Measurements from ENCODE around the gene MRPS16. TPM values are rescaled to one million over a fixed set of nuclear protein-coding genes. Genes with fewer than 3 reads are reported as not detected.
A peak's percentile ranks its signal among the peaks of the same experiment; 100 is the strongest.

The MRPS16 gene
- total RNA-seq, 1 donor from 2014 or later = 78.6 TPM

- H3K27ac Mint-ChIP-seq (ENCODE audit: unreplicated experiment) = no peak overlapping the region
- peaks cover 51% of the 10 kb centered on the region for H3K4me1 Mint-ChIP-seq (ENCODE audit: unreplicated experiment)
- H3K36me3 Mint-ChIP-seq (ENCODE audit: low read depth, unreplicated experiment) = peaks cover 20% of the 10 kb centered on the region
- TF ChIP-seq, protein P1, sequence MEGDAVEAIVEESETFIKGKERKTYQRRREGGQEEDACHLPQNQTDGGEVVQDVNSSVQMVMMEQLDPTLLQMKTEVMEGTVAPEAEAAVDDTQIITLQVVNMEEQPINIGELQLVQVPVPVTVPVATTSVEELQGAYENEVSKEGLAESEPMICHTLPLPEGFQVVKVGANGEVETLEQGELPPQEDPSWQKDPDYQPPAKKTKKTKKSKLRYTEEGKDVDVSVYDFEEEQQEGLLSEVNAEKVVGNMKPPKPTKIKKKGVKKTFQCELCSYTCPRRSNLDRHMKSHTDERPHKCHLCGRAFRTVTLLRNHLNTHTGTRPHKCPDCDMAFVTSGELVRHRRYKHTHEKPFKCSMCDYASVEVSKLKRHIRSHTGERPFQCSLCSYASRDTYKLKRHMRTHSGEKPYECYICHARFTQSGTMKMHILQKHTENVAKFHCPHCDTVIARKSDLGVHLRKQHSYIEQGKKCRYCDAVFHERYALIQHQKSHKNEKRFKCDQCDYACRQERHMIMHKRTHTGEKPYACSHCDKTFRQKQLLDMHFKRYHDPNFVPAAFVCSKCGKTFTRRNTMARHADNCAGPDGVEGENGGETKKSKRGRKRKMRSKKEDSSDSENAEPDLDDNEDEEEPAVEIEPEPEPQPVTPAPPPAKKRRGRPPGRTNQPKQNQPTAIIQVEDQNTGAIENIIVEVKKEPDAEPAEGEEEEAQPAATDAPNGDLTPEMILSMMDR (IDR thresholded peaks at IDR 0.05; ENCODE audit: unreplicated experiment) = no peak
- H3K27me3 Mint-ChIP-seq (ENCODE audit: unreplicated experiment) = peaks cover 6% of the 10 kb centered on the region
- H3K4me3 Mint-ChIP-seq (ENCODE audit: unreplicated experiment) = peak overlapping the region; percentile 91
- no peak for DNase-seq (ENCODE audit: low spot score)
- no peaks in the 10 kb centered on the region for H3K9me3 Mint-ChIP-seq (ENCODE audit: unreplicated experiment)
Observed at GRCh38 chr10:73247509-73248258, 4.8 kb downstream of the MRPS16 start.

DNA sequence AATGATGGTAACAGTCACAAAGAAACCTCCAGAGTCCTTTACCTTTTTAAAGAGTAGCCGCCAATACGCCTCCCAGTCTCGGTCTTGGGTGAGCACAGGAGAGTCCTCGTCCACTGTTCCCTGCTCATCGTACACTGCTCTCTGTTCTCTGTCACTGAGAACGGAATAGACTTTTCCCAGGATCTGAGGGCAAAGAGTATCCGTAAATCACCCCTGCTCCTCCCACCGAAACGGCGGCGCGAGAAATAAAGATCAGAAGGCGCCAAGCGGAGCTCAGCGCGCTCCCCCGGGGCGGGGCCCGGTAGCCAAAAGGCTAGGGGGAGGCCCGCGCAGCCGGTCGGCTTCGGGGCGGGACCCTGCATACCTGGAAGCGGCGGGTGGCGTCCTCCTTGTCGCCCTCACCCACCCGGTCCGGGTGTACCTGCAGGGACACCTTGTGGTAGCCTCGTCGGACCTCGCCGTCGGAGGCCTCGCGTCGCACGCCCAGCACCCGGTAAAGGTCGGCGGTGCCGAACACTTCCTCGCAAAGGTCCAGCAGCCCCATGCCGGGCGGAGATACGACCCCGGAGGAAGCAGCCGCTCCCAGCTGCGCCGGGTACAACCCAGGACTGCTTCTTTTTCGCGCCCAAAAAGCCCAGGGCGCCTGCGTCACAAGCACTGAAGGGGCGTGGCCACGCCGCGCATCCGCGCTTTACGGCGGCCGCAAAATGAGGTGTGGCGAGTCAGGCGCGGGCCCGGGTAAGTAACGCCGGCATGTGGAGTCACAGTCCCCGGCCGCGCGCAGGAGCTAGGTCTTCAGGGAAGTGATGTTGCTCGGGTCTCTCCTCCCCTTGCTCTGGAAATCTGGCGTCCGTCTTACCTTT lies 5.6 kb downstream of the MRPS16 start, which contains the start of gene DNAJC9:
Gene DNAJC9 (minus strand): TSS at position 610 of the 863 bp plus-strand sequence. CDS start 66 bp downstream, at position 544.
- TF ChIP-seq, protein P1 (IDR thresholded peaks at IDR 0.05; ENCODE audit: unreplicated experiment) = no peak
- Mint-ChIP-seq H3K4me1 (ENCODE audit: unreplicated experiment) (peaks cover 45% of the 10 kb centered on the region), H3K9me3 (ENCODE audit: unreplicated experiment) (no peaks in the 10 kb centered on the region), H3K4me3 (ENCODE audit: unreplicated experiment) (peak within 1 kb of the TSS; percentile 95), H3K36me3 (ENCODE audit: low read depth, unreplicated experiment) (peaks cover 24% of the 10 kb centered on the region), H3K27me3 (ENCODE audit: unreplicated experiment) (peaks cover 4% of the 10 kb centered on the region), H3K27ac (ENCODE audit: unreplicated experiment) (peak within 1 kb of the TSS; percentile 88)
- DNase-seq (ENCODE audit: low spot score) = peak; percentile 99

- TF ChIP-seq, protein P1 (IDR thresholded peaks at IDR 0.05; ENCODE audit: unreplicated experiment) = no peak
- DNase-seq (ENCODE audit: low spot score) = no peak
- peaks cover 2% of the 10 kb centered on the region for H3K27me3 Mint-ChIP-seq (ENCODE audit: unreplicated experiment)
- peak overlapping the region; percentile 95 for H3K4me3 Mint-ChIP-seq (ENCODE audit: unreplicated experiment)
- H3K27ac Mint-ChIP-seq (ENCODE audit: unreplicated experiment) = peak overlapping the region; percentile 88
- peaks cover 21% of the 10 kb centered on the region for H3K36me3 Mint-ChIP-seq (ENCODE audit: low read depth, unreplicated experiment)
- H3K4me1 Mint-ChIP-seq (ENCODE audit: unreplicated experiment) = peaks cover 40% of the 10 kb centered on the region
- H3K9me3 Mint-ChIP-seq (ENCODE audit: unreplicated experiment) = no peaks in the 10 kb centered on the region
Observed at GRCh38 chr10:73246322-73246645, 6.2 kb downstream of the MRPS16 start.

DNA sequence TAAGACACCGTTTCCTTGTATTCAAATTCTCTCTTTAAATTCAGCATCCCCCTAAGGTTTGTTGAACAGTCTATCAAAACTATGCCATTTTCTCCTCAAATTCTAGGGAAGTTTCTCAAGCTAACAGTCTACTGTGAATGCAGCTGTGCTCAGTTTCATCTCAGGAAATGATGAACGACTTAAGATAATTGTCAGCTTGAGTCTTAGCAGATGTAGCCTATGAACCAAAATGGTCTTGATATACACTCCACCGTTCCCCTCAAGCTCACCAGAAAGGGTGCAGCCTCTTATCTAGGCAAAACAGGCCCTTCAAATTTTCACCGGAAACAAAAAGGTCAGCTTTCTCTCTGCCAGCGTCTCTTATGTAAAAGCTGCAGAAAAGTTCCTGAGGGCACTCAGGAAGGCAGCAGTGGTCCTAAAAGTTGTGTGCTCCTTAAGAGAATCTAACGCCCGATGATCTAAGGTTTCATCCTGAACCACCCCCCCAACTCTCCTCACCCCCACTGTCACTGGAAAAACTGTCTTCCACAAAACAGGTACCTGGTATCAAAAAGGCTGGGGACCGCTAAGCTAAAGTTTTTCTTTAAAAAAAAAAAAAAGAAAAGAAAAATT lies 7.5 kb downstream of the MRPS16 start:
- no peaks in the 10 kb centered on the region for H3K9me3 Mint-ChIP-seq (ENCODE audit: unreplicated experiment)
- peaks cover 34% of the 10 kb centered on the region for H3K4me1 Mint-ChIP-seq (ENCODE audit: unreplicated experiment)
- no peak for DNase-seq (ENCODE audit: low spot score)
- H3K27me3 Mint-ChIP-seq (ENCODE audit: unreplicated experiment) = peaks cover 5% of the 10 kb centered on the region
- TF ChIP-seq, protein P1 (IDR thresholded peaks at IDR 0.05; ENCODE audit: unreplicated experiment) = no peak
- peak overlapping the region; percentile 79 for H3K27ac Mint-ChIP-seq (ENCODE audit: unreplicated experiment)
- peak overlapping the region; percentile 95 for H3K4me3 Mint-ChIP-seq (ENCODE audit: unreplicated experiment)
- peaks cover 16% of the 10 kb centered on the region for H3K36me3 Mint-ChIP-seq (ENCODE audit: low read depth, unreplicated experiment)

All from endothelial cell (in vitro differentiated cells).